ENCODE results near the gene MCF2. TPM values are rescaled to one million over a fixed set of nuclear protein-coding genes. Genes with fewer than 3 reads are reported as not detected.

The MCF2 gene
- total and polyA plus RNA-seq, 2 of the 13 experiments (the other 11 are each of a cell fraction or from before 2014, with no cell fraction given), result 0.07 TPM; not detected in 1

- no TSS peak for BruUV-seq (replicated peaks)
- no peak for ATAC-seq
- no peak for TF ChIP-seq HNF1A (IDR thresholded peaks at IDR 0.05; ENCODE audit: low read depth)
- TF ChIP-seq HNF1A (CRISPR knock-in tag; IDR thresholded peaks at IDR 0.05; ENCODE audit: borderline replicate concordance), result no peak
- no peak for TF ChIP-seq NFATC3 (CRISPR knock-in tag; IDR thresholded peaks at IDR 0.05)
- TF ChIP-seq CCDC6 (CRISPR knock-in tag; IDR thresholded peaks at IDR 0.05), result no peak
- TF ChIP-seq RBAK (CRISPR knock-in tag; IDR thresholded peaks at IDR 0.05), result no peak
- TF ChIP-seq RAD51 (IDR thresholded peaks at IDR 0.05; ENCODE audit: borderline replicate concordance), result no peak
- TF ChIP-seq, protein P1, sequence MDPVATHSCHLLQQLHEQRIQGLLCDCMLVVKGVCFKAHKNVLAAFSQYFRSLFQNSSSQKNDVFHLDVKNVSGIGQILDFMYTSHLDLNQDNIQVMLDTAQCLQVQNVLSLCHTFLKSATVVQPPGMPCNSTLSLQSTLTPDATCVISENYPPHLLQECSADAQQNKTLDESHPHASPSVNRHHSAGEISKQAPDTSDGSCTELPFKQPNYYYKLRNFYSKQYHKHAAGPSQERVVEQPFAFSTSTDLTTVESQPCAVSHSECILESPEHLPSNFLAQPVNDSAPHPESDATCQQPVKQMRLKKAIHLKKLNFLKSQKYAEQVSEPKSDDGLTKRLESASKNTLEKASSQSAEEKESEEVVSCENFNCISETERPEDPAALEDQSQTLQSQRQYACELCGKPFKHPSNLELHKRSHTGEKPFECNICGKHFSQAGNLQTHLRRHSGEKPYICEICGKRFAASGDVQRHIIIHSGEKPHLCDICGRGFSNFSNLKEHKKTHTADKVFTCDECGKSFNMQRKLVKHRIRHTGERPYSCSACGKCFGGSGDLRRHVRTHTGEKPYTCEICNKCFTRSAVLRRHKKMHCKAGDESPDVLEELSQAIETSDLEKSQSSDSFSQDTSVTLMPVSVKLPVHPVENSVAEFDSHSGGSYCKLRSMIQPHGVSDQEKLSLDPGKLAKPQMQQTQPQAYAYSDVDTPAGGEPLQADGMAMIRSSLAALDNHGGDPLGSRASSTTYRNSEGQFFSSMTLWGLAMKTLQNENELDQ (CRISPR knock-in tag; IDR thresholded peaks at IDR 0.05; ENCODE audit: borderline replicate concordance), result no peak
- TF ChIP-seq ZKSCAN1 (IDR thresholded peaks at IDR 0.05; ENCODE audit: low read length), result no peak
- TF ChIP-seq, protein P2, sequence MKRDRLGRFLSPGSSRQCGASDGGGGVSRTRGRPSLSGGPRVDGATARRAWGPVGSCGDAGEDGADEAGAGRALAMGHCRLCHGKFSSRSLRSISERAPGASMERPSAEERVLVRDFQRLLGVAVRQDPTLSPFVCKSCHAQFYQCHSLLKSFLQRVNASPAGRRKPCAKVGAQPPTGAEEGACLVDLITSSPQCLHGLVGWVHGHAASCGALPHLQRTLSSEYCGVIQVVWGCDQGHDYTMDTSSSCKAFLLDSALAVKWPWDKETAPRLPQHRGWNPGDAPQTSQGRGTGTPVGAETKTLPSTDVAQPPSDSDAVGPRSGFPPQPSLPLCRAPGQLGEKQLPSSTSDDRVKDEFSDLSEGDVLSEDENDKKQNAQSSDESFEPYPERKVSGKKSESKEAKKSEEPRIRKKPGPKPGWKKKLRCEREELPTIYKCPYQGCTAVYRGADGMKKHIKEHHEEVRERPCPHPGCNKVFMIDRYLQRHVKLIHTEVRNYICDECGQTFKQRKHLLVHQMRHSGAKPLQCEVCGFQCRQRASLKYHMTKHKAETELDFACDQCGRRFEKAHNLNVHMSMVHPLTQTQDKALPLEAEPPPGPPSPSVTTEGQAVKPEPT (CRISPR knock-in tag; IDR thresholded peaks at IDR 0.05; ENCODE audit: low read depth), result no peak
- no peak for TF ChIP-seq MEIS2 (CRISPR knock-in tag; IDR thresholded peaks at IDR 0.05)
- TF ChIP-seq ZNF607 (CRISPR knock-in tag; IDR thresholded peaks at IDR 0.05; ENCODE audit: borderline replicate concordance), result no peak
- no peak for TF ChIP-seq ZNF839 (CRISPR knock-in tag; IDR thresholded peaks at IDR 0.05; ENCODE audit: borderline replicate concordance)
- no peak for TF ChIP-seq NR1H2 (CRISPR knock-in tag; IDR thresholded peaks at IDR 0.05; ENCODE audit: borderline replicate concordance, low read depth)
- no peak for TF ChIP-seq ZGPAT (CRISPR knock-in tag; IDR thresholded peaks at IDR 0.05)
- no peak for TF ChIP-seq ZNF776 (CRISPR knock-in tag; IDR thresholded peaks at IDR 0.05)
- TF ChIP-seq, protein P3, sequence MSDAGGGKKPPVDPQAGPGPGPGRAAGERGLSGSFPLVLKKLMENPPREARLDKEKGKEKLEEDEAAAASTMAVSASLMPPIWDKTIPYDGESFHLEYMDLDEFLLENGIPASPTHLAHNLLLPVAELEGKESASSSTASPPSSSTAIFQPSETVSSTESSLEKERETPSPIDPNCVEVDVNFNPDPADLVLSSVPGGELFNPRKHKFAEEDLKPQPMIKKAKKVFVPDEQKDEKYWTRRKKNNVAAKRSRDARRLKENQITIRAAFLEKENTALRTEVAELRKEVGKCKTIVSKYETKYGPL (CRISPR knock-in tag; IDR thresholded peaks at IDR 0.05), result no peak
Measured at GRCh38 chrX:139533444-139533843, 174.5 kb downstream of the MCF2 start.

More at GRCh38 chrX:139533444-139533843, 174.5 kb downstream of the MCF2 start:
- FAIRE-seq (no peak), DNase-seq (ENCODE audit: low spot score) (no peak)
- no peaks in the 10 kb centered on the region for H3K4me1 ChIP-seq (ENCODE audit: insufficient read depth, low read length)
- WGBS (ENCODE audit: low lambda C conversion rate), result 33% methylated on average over 3 of the region's 4 CpGs
- no peaks in the 10 kb centered on the region for H3K36me3 ChIP-seq (replicated peaks in 1 of 2; ENCODE audit: control insufficient read depth in 1 of 2, insufficient read depth in 2 of 2, low read length in 2 of 2)
- no peaks in the 10 kb centered on the region for H3K79me2 ChIP-seq (ENCODE audit: insufficient read depth, low read length)
- H3K4me2 ChIP-seq (ENCODE audit: low read depth, low read length), result no peak overlapping the region
- no peaks in the 10 kb centered on the region for H4K20me1 ChIP-seq (ENCODE audit: insufficient read depth, low read length)
- in situ Hi-C loops (cut with HindIII; ENCODE audit: extremely low pct_ligation_motif_present, low pct_unique_long_range_greater_than_20kb) (no loop called here), intact Hi-C loops (cut with micrococcal nuclease; ENCODE audit: unreplicated experiment) (no loop called here)
- no peaks in the 10 kb centered on the region for H3K27me3 ChIP-seq (ENCODE audit: control insufficient read depth in 1 of 2, insufficient read depth in 2 of 2, low read length in 2 of 2)
- CTCF ChIA-PET (ENCODE audit: low intra/inter-chr PET ratio, low total read pairs), result no interaction called here
- H3K4me3 ChIP-seq (replicated peaks in 1 of 3; ENCODE audit: insufficient read depth in 1 of 3, low read depth in 2 of 3, low read length in 3 of 3), result no peak overlapping the region
- no peak overlapping the region for H2AFZ ChIP-seq (ENCODE audit: low read length)
- no peaks in the 10 kb centered on the region for H3K9me3 ChIP-seq (ENCODE audit: low read length)
- POLR2A ChIA-PET, result no interaction called here
- no peak overlapping the region for H3K9ac ChIP-seq (ENCODE audit: insufficient read depth, low read depth, low read length)
- no peak overlapping the region for H3K27ac ChIP-seq (ENCODE audit: extremely low read length, insufficient read depth, low read length)

Measured in HepG2 (cell line).